Measurements from ENCODE around the gene TRIM63.
A peak's percentile ranks its signal among the peaks of the same experiment; 100 is the strongest.

Gene TRIM63

GRCh38 chr1:26066160-26066559 lies 1.3 kb downstream of the TRIM63 start:
- TF ChIP-seq JUND (IDR thresholded peaks at IDR 0.05; ENCODE audit: low read depth) = no peak
- in situ Hi-C loops (cut with HindIII; ENCODE audit: low pct_unique_long_range_greater_than_20kb, low sequenced_read_pairs) = no loop called here
- no peak for DNase-seq (ENCODE audit: low read depth in 1 of 2, low spot score in 1 of 2)

GRCh38 chr1:26064553-26064952 lies 2.9 kb downstream of the TRIM63 start:
- in situ Hi-C loops (cut with HindIII; ENCODE audit: low pct_unique_long_range_greater_than_20kb, low sequenced_read_pairs) = no loop called here
- no peak for DNase-seq (ENCODE audit: low read depth in 1 of 2, low spot score in 1 of 2)
- no peak for TF ChIP-seq JUND (IDR thresholded peaks at IDR 0.05; ENCODE audit: low read depth)

GRCh38 chr1:26060832-26061574 lies 6.4 kb downstream of the TRIM63 start:
- in situ Hi-C loops (cut with HindIII; ENCODE audit: low pct_unique_long_range_greater_than_20kb, low sequenced_read_pairs) = no loop called here
- no peak for TF ChIP-seq JUND (IDR thresholded peaks at IDR 0.05; ENCODE audit: low read depth)
- no peak for DNase-seq (ENCODE audit: low read depth in 1 of 2, low spot score in 1 of 2)

- no peak for TF ChIP-seq JUND (IDR thresholded peaks at IDR 0.05; ENCODE audit: low read depth)
- in situ Hi-C loops (cut with HindIII; ENCODE audit: low pct_unique_long_range_greater_than_20kb, low sequenced_read_pairs) = no loop called here
- DNase-seq (ENCODE audit: low read depth in 1 of 2, low spot score in 1 of 2) = no peak
Observed at GRCh38 chr1:26059906-26060305, 7.5 kb downstream of the TRIM63 start.

- in situ Hi-C loops (cut with HindIII; ENCODE audit: low pct_unique_long_range_greater_than_20kb, low sequenced_read_pairs) = no loop called here
- DNase-seq (ENCODE audit: low read depth in 1 of 2, low spot score in 1 of 2) = no peak
- TF ChIP-seq JUND (IDR thresholded peaks at IDR 0.05; ENCODE audit: low read depth) = no peak
Observed at GRCh38 chr1:26058052-26058595, 9.3 kb downstream of the TRIM63 start.

- in situ Hi-C loops (cut with HindIII; ENCODE audit: low pct_unique_long_range_greater_than_20kb, low sequenced_read_pairs) = no loop called here
- TF ChIP-seq JUND (IDR thresholded peaks at IDR 0.05; ENCODE audit: low read depth) = no peak
Observed at GRCh38 chr1:26057189-26057588, 10.2 kb downstream of the TRIM63 start.

GRCh38 chr1:26055041-26055440 lies 12.4 kb downstream of the TRIM63 start:
- DNase-seq (ENCODE audit: low read depth in 1 of 2, low spot score in 1 of 2) = no peak
- in situ Hi-C loops (cut with HindIII; ENCODE audit: low pct_unique_long_range_greater_than_20kb, low sequenced_read_pairs) = no loop called here
- no peak for TF ChIP-seq JUND (IDR thresholded peaks at IDR 0.05; ENCODE audit: low read depth)

More at GRCh38 chr1:26057189-26057588, 10.2 kb downstream of the TRIM63 start:
- DNase-seq (ENCODE audit: low read depth in 1 of 2, low spot score in 1 of 2) = no peak

GRCh38 chr1:26053718-26054560 lies 13.5 kb downstream of the TRIM63 start:
- in situ Hi-C loops (cut with HindIII; ENCODE audit: low pct_unique_long_range_greater_than_20kb, low sequenced_read_pairs) = no loop called here
- DNase-seq (ENCODE audit: low read depth in 1 of 2, low spot score in 1 of 2) = no peak
- TF ChIP-seq JUND (IDR thresholded peaks at IDR 0.05; ENCODE audit: low read depth) = no peak

GRCh38 chr1:26050248-26050640 lies 17.2 kb downstream of the TRIM63 start:
- DNase-seq (ENCODE audit: low read depth in 1 of 2, low spot score in 1 of 2) = peak in 1 of 2 experiments; percentile 60
- in situ Hi-C loops (cut with HindIII; ENCODE audit: low pct_unique_long_range_greater_than_20kb, low sequenced_read_pairs) = no loop called here

GRCh38 chr1:26049531-26050247 lies 17.7 kb downstream of the TRIM63 start:
- DNase-seq (ENCODE audit: low read depth in 1 of 2, low spot score in 1 of 2) = no peak
- in situ Hi-C loops (cut with HindIII; ENCODE audit: low pct_unique_long_range_greater_than_20kb, low sequenced_read_pairs) = no loop called here
- no peak for TF ChIP-seq JUND (IDR thresholded peaks at IDR 0.05; ENCODE audit: low read depth)

More at GRCh38 chr1:26050248-26050640, 17.2 kb downstream of the TRIM63 start:
- TF ChIP-seq JUND (IDR thresholded peaks at IDR 0.05; ENCODE audit: low read depth) = no peak

- no peak for TF ChIP-seq JUND (IDR thresholded peaks at IDR 0.05; ENCODE audit: low read depth)
- DNase-seq (ENCODE audit: low read depth in 1 of 2, low spot score in 1 of 2) = peak; percentile 56 to 66
- in situ Hi-C loops (cut with HindIII; ENCODE audit: low pct_unique_long_range_greater_than_20kb, low sequenced_read_pairs) = no loop called here
Observed at GRCh38 chr1:26047278-26047874, 20.1 kb downstream of the TRIM63 start.

Measured in T47D (cell line).